H1 (cell line): ENCODE measurements around the gene TBC1D10A. TPM values are rescaled to one million over a fixed set of nuclear protein-coding genes. Genes with fewer than 3 reads are reported as not detected.

ENCODE experiments used
- CHD1 ChIP-seq: IDR thresholded peaks from 2 replicates; pipeline ENCODE4 v1.6.1; 2012; ENCODE audit warnings: low read depth, low read length, improper control_type of control experiment
- EGR1 ChIP-seq: IDR thresholded peaks from 2 replicates; pipeline ENCODE4 v1.6.1; 2011; ENCODE audit warnings: low read depth, low read length, borderline replicate concordance
- GTF2F1 ChIP-seq: IDR thresholded peaks from 2 replicates; pipeline ENCODE4 v1.6.1; 2012; ENCODE audit warnings: low read depth, low read length, improper control_type of control experiment, borderline replicate concordance
- KDM1A ChIP-seq: fragments of 200-600, 300-600 bp; sonication (generic); IDR thresholded peaks from 2 replicates; pipeline ENCODE4 v1.7.1; 2016; ENCODE audit warnings: mild to moderate bottlenecking, low read length, borderline replicate concordance
- PHF8 ChIP-seq: fragments of 200-600 bp; sonication (generic); conservative IDR thresholded peaks from 2 replicates; pipeline ENCODE4 v1.7.1; 2012; ENCODE audit warnings: low read depth, mild to moderate bottlenecking, inconsistent platforms, low read length, moderate library complexity
- POLR2A ChIP-seq, 2 experiments: IDR thresholded peaks; 1 replicate in 1 of 2; 2 replicates in 1 of 2; pipeline ENCODE4 v1.6.1; 2011; ENCODE audit warnings: low read depth in 2 of 2, low read length in 2 of 2, mild to moderate bottlenecking in 2 of 2; ENCODE audit errors: control extremely low read depth in 1 of 2
- RNF2 ChIP-seq: fragments of 200-900, 300-1000 bp; sonication (generic); IDR thresholded peaks from 2 replicates; pipeline ENCODE4 v1.7.1; 2016; ENCODE audit warnings: borderline replicate concordance, low read depth, mild to moderate bottlenecking, antibody characterized with exemption, low read length; ENCODE audit not compliant: poor library complexity, severe bottlenecking; ENCODE audit errors: missing control alignments
- RXRA ChIP-seq: IDR thresholded peaks from 2 replicates; pipeline ENCODE4 v1.6.1; 2011; ENCODE audit warnings: low read depth, mild to moderate bottlenecking, low read length, moderate library complexity; ENCODE audit not compliant: insufficient read depth
- SAP30 ChIP-seq: fragments of 300-600 bp; sonication (generic); IDR thresholded peaks from 2 replicates; pipeline ENCODE4 v1.7.1; 2012; ENCODE audit warnings: low read length, moderate library complexity, mild to moderate bottlenecking, inconsistent platforms; ENCODE audit not compliant: insufficient read depth, insufficient replicate concordance
- SRF ChIP-seq: IDR thresholded peaks from 2 replicates; pipeline ENCODE4 v1.6.1; 2011; ENCODE audit warnings: mild to moderate bottlenecking, low read depth, low read length, moderate library complexity
- TAF7 ChIP-seq: optimal IDR thresholded peaks from 2 replicates; pipeline ENCODE3; 2011; ENCODE audit warnings: low read depth, mild to moderate bottlenecking, inconsistent platforms, low read length, moderate library complexity, borderline replicate concordance
- TBP ChIP-seq: IDR thresholded peaks from 2 replicates; pipeline ENCODE4 v1.6.1; 2011; ENCODE audit warnings: low read depth, low read length, improper control_type of control experiment
- polyA plus RNA-seq, 7 experiments: library from polyadenylated mRNA; depleted of rRNA in 3 of 7; stranded (reverse) in 5 of 7; unstranded in 2 of 7; fragments of >200 nt in 5 of 7; fragments of 200-250 nt in 2 of 7; gene quantifications; 1 replicate in 5 of 7; 2 replicates in 1 of 7; 4 replicates in 1 of 7; pipeline versions ENCODE4 v1.2.1 to v1.2.3, GENCODE V29; 2011 to 2013; ENCODE audit warnings: missing spikeins in 2 of 7, mixed read lengths in 2 of 7
- total RNA-seq: library from RNA; stranded (reverse); fragmentation: NEBNext Ultra II Directional; extraction: Animal tissue kit (Norgen Biotek cat#: 25700); gene quantifications from 2 replicates; pipeline ENCODE4 v1.2.1, GENCODE V29; 2021

The TBC1D10A gene
- total and polyA plus RNA-seq, 2 of the 8 experiments (the other 6 are each of a cell fraction or from before 2014, with no cell fraction given): 5.4 to 7.0 TPM

- no peak for TF ChIP-seq EGR1
- TF ChIP-seq PHF8: peak; percentile 100
- no peak for TF ChIP-seq KDM1A
- TF ChIP-seq SAP30: peak; percentile 47
- TF ChIP-seq CHD1: no peak
- TF ChIP-seq POLR2A (IDR thresholded peaks at IDR 0.05; ENCODE audit: control extremely low read depth in 1 of 2, low read depth in 2 of 2, low read length in 2 of 2): peak; percentile 87 to 98
- TF ChIP-seq SRF: peak; percentile 58; the same call in 1 of the 2 replicates
- TF ChIP-seq TAF7: peak; percentile 79
- peak; percentile 69 for TF ChIP-seq TBP
- TF ChIP-seq GTF2F1: no peak
- no peak for TF ChIP-seq RXRA
- no peak for TF ChIP-seq RNF2
Measured at GRCh38 chr22:30356449-30357235, 29.9 kb upstream of the TBC1D10A start, which contains the start of the genes CCDC157 and SF3A1 (continued).
